ENCODE measurements around the gene ETS1. TPM values are rescaled to one million over a fixed set of nuclear protein-coding genes. Genes with fewer than 3 reads are reported as not detected.

Gene ETS1
- total and polyA plus RNA-seq, 2 experiments from 2014 or later = 25.6 to 52.6 TPM

- peak overlapping the region; percentile 96 for H3K4me2 ChIP-seq
- H3K27ac ChIP-seq (ENCODE audit: low read depth) = no peak overlapping the region
- H3K36me3 Mint-ChIP-seq (ENCODE audit: low read depth) = no peaks in the 10 kb centered on the region
- H4K20me1 ChIP-seq (replicated peaks; ENCODE audit: insufficient read depth) = peaks cover 29% of the 10 kb centered on the region
- H3K27me3 ChIP-seq (ENCODE audit: insufficient read depth) = peaks cover 14% of the 10 kb centered on the region
- DNase-seq (ENCODE audit: low spot score) = no peak
- H3K4me1 ChIP-seq (ENCODE audit: insufficient read depth) = peaks cover 72% of the 10 kb centered on the region
- H3K4me1 Mint-ChIP-seq = peaks cover 52% of the 10 kb centered on the region
- no peak for ATAC-seq
- H3K4me3 Mint-ChIP-seq = peak overlapping the region; percentile 84; the same call in 2 of the 3 replicates
- H3F3A ChIP-seq (replicated peaks; ENCODE audit: low read depth) = no peaks in the 10 kb centered on the region; the same call in 1 of the 2 replicates
- H3K4me3 ChIP-seq = peak overlapping the region; percentile 89; the same call in 1 of the 2 replicates
- H3K36me3 ChIP-seq (ENCODE audit: insufficient read depth) = no peaks in the 10 kb centered on the region
- TF ChIP-seq REST (IDR thresholded peaks at IDR 0.05; ENCODE audit: unreplicated experiment) = no peak
- TF ChIP-seq ZNF331 (CRISPR knock-in tag; IDR thresholded peaks at IDR 0.05; ENCODE audit: low read depth) = no peak
- no peak for TF ChIP-seq EZH2phosphoT487 (IDR thresholded peaks at IDR 0.05; ENCODE audit: unreplicated experiment)
- TF ChIP-seq EZH2 (IDR thresholded peaks at IDR 0.05; ENCODE audit: low read depth, unreplicated experiment) = no peak
- no peak for TF ChIP-seq POLR2AphosphoS5 (IDR thresholded peaks at IDR 0.05; ENCODE audit: low read depth)
- TF ChIP-seq STAT1 (IDR thresholded peaks at IDR 0.05; ENCODE audit: unreplicated experiment) = no peak
- TF ChIP-seq, protein P1, sequence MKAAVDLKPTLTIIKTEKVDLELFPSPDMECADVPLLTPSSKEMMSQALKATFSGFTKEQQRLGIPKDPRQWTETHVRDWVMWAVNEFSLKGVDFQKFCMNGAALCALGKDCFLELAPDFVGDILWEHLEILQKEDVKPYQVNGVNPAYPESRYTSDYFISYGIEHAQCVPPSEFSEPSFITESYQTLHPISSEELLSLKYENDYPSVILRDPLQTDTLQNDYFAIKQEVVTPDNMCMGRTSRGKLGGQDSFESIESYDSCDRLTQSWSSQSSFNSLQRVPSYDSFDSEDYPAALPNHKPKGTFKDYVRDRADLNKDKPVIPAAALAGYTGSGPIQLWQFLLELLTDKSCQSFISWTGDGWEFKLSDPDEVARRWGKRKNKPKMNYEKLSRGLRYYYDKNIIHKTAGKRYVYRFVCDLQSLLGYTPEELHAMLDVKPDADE (IDR thresholded peaks at IDR 0.05) = no peak
- TF ChIP-seq CREB1 (CRISPR knock-in tag; IDR thresholded peaks at IDR 0.05; ENCODE audit: low read depth) = no peak
- TF ChIP-seq ZNF114 (CRISPR knock-in tag; IDR thresholded peaks at IDR 0.05) = no peak
- TF ChIP-seq NANOG (IDR thresholded peaks at IDR 0.05; ENCODE audit: borderline replicate concordance) = no peak
- TF ChIP-seq CTCF (conservative IDR thresholded peaks at IDR 0.05; ENCODE audit: low read depth in 2 of 2) = no peak
- H3K27ac Mint-ChIP-seq = no peak overlapping the region
- H3K9me2 ChIP-seq (ENCODE audit: insufficient read depth) = no peaks in the 10 kb centered on the region
- H3K9me3 Mint-ChIP-seq = no peaks in the 10 kb centered on the region
- H2AFZ ChIP-seq = no peak overlapping the region
- peaks cover 61% of the 10 kb centered on the region for H3K79me2 ChIP-seq (replicated peaks; ENCODE audit: insufficient read depth)
- peaks cover 21% of the 10 kb centered on the region for H3K27me3 Mint-ChIP-seq (ENCODE audit: insufficient read depth, low read depth, poor library complexity)
Observed at GRCh38 chr11:128520206-128520887, 67.0 kb downstream of the ETS1 start.
